ENCODE results near the gene BATF3.

DNA sequence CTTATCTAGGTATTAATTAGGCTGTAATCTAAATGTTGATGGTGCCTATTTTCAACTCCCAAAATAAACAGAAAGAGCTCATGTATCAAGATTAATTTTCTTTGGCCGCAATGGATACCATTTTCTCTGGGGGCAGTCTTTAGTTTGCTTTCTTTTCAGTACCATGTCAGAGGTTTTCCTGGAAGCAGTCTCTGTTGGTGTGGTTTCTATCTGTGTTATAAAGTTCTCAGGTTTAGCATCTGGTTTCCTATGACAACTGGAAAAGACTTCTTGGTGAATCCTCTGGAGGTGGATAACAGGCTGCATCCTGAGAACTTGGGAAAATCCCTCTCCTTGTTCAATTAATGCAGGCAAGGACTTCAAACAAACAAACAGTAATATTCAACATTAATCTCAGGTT, 38.7 kb upstream of the BATF3 start:
- TF ChIP-seq, protein P1, sequence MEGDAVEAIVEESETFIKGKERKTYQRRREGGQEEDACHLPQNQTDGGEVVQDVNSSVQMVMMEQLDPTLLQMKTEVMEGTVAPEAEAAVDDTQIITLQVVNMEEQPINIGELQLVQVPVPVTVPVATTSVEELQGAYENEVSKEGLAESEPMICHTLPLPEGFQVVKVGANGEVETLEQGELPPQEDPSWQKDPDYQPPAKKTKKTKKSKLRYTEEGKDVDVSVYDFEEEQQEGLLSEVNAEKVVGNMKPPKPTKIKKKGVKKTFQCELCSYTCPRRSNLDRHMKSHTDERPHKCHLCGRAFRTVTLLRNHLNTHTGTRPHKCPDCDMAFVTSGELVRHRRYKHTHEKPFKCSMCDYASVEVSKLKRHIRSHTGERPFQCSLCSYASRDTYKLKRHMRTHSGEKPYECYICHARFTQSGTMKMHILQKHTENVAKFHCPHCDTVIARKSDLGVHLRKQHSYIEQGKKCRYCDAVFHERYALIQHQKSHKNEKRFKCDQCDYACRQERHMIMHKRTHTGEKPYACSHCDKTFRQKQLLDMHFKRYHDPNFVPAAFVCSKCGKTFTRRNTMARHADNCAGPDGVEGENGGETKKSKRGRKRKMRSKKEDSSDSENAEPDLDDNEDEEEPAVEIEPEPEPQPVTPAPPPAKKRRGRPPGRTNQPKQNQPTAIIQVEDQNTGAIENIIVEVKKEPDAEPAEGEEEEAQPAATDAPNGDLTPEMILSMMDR (IDR thresholded peaks at IDR 0.05; ENCODE audit: low read depth, low read length) = no peak
- TF ChIP-seq EZH2phosphoT487 (IDR thresholded peaks at IDR 0.05; ENCODE audit: low read depth) = no peak
